GM23338 (cell line): ENCODE measurements around the gene CYS1. TPM values are rescaled to one million over a fixed set of nuclear protein-coding genes. Genes with fewer than 3 reads are reported as not detected.

Experiments used
- ATAC-seq: fragments of 200-7000 bp; cut with Tn5 transposase; 3 replicates; pipeline ENCODE4 v1.9.1; 2020
- DNase-seq: peaks from one replicate; pipeline ENCODE4 v3.0.0-alpha.2; 2015; ENCODE audit warnings: low spot score
- H2AFZ ChIP-seq: fragments of 200-600 bp; sonication (generic); 2 replicates; pipeline ENCODE4 v1.8.0; 2016; ENCODE audit warnings: antibody characterized with exemption, mild to moderate bottlenecking, moderate library complexity
- H3F3A ChIP-seq: fragments of 200-600 bp; sonication (generic); replicated peaks from 2 replicates; pipeline ENCODE4 v1.8.0; 2017; ENCODE audit warnings: antibody characterized with exemption, mixed run types, low read depth
- H3K27ac ChIP-seq: fragments of 200-600 bp; sonication (generic); 2 replicates; pipeline ENCODE4 v1.6.1; 2016; ENCODE audit warnings: low read depth
- H3K27me3 ChIP-seq: fragments of 200-600 bp; sonication (generic); 2 replicates; pipeline ENCODE4 v1.8.0; 2016; ENCODE audit warnings: mild to moderate bottlenecking, mixed run types, moderate library complexity; ENCODE audit not compliant: insufficient read depth
- H3K36me3 ChIP-seq: fragments of 200-600 bp; sonication (generic); 2 replicates; pipeline ENCODE4 v1.8.0; 2016; ENCODE audit warnings: mild to moderate bottlenecking; ENCODE audit not compliant: insufficient read depth
- H3K4me1 ChIP-seq: fragments of 200-600 bp; sonication (generic); 2 replicates; pipeline ENCODE4 v1.8.0; 2016; ENCODE audit warnings: mild to moderate bottlenecking, moderate library complexity; ENCODE audit not compliant: insufficient read depth
- H3K4me2 ChIP-seq: fragments of 200-600 bp; sonication (generic); 2 replicates; pipeline ENCODE4 v1.7.1; 2017; ENCODE audit warnings: mixed run types
- H3K4me3 ChIP-seq: fragments of 200-600 bp; sonication (generic); 2 replicates; pipeline ENCODE4 v1.6.1; 2016; ENCODE audit warnings: mixed run types
- H3K79me2 ChIP-seq: fragments of 200-600 bp; sonication (generic); replicated peaks from 2 replicates; pipeline ENCODE4 v1.8.0; 2017; ENCODE audit warnings: mild to moderate bottlenecking; ENCODE audit not compliant: insufficient read depth
- H3K9me2 ChIP-seq: fragments of 200-600 bp; sonication (generic); 2 replicates; pipeline ENCODE4 v1.8.0; 2017; ENCODE audit not compliant: insufficient read depth
- H4K20me1 ChIP-seq: fragments of 200-600 bp; sonication (generic); replicated peaks from 2 replicates; pipeline ENCODE4 v1.8.0; 2017; ENCODE audit warnings: mild to moderate bottlenecking; ENCODE audit not compliant: insufficient read depth
- H3K27ac Mint-ChIP-seq: 2 replicates; pipeline ENCODE4 v1.8.0; 2020; ENCODE audit warnings: inconsistent platforms, mild to moderate bottlenecking, moderate library complexity, mixed read lengths
- H3K27me3 Mint-ChIP-seq: 3 replicates; pipeline ENCODE4 v1.8.0; 2022; ENCODE audit warnings: low read depth, mild to moderate bottlenecking, moderate library complexity, mixed read lengths, inconsistent platforms; ENCODE audit not compliant: insufficient read depth, poor library complexity
- H3K36me3 Mint-ChIP-seq: 3 replicates; pipeline ENCODE4 v1.8.0; 2021; ENCODE audit warnings: low read depth, mild to moderate bottlenecking, inconsistent platforms, moderate library complexity, mixed read lengths
- H3K4me1 Mint-ChIP-seq: 3 replicates; pipeline ENCODE4 v1.8.0; 2020; ENCODE audit warnings: mild to moderate bottlenecking, inconsistent platforms, mixed read lengths
- H3K4me3 Mint-ChIP-seq: 3 replicates; pipeline ENCODE4 v1.8.0; 2021; ENCODE audit warnings: moderate library complexity, mild to moderate bottlenecking, inconsistent platforms, mixed read lengths
- H3K9me3 Mint-ChIP-seq: 3 replicates; pipeline ENCODE4 v1.8.0; 2020; ENCODE audit warnings: moderate library complexity, mild to moderate bottlenecking, inconsistent platforms, mixed read lengths
- CREB1 ChIP-seq: fragments of 250-450 bp; sonication (Bioruptor Pico); IDR thresholded peaks from 2 replicates; pipeline ENCODE4 v1.5.0; 2020; ENCODE audit warnings: low read depth, mild to moderate bottlenecking, moderate library complexity
- ETS1 ChIP-seq: IDR thresholded peaks from 2 replicates; pipeline ENCODE4 v1.6.1; 2016; ENCODE audit warnings: antibody characterized with exemption
- JUNB ChIP-seq: IDR thresholded peaks from one replicate; pipeline ENCODE4 v1.6.1; 2016; ENCODE audit warnings: antibody characterized with exemption; ENCODE audit not compliant: unreplicated experiment
- NANOG ChIP-seq: IDR thresholded peaks from 2 replicates; pipeline ENCODE4 v1.6.1; 2016; ENCODE audit warnings: antibody characterized with exemption, borderline replicate concordance
- REST ChIP-seq: IDR thresholded peaks from one replicate; pipeline ENCODE4 v1.6.1; 2018; ENCODE audit warnings: antibody characterized with exemption; ENCODE audit not compliant: unreplicated experiment
- STAT1 ChIP-seq: IDR thresholded peaks from one replicate; pipeline ENCODE4 v1.6.1; 2016; ENCODE audit warnings: antibody characterized with exemption; ENCODE audit not compliant: unreplicated experiment
- ZNF114 ChIP-seq: fragments of 250-450 bp; sonication (Bioruptor Pico); IDR thresholded peaks from 2 replicates; pipeline ENCODE4 v1.5.0; 2020; ENCODE audit warnings: mild to moderate bottlenecking, moderate library complexity
- ZNF462 ChIP-seq: fragments of 250-450 bp; sonication (Bioruptor Pico); IDR thresholded peaks from 2 replicates; pipeline ENCODE4 v1.5.0; 2020; ENCODE audit warnings: mild to moderate bottlenecking, moderate library complexity
- polyA plus RNA-seq: library from polyadenylated mRNA; unstranded; fragments of >200 nt; fragmentation: Nextera tagmentation; extraction: Ambion mirVana; gene quantifications from 2 replicates; pipeline ENCODE4 v1.2.1, GENCODE V29; 2016
- total RNA-seq: library from RNA; depleted of rRNA; stranded (reverse); fragments of >200 nt; shearing (Covaris generic); gene quantifications from 2 replicates; pipeline ENCODE4 v1.2.3, GENCODE V29; 2014

Gene CYS1
- total and polyA plus RNA-seq, 2 experiments from 2014 or later = 0.31 to 0.32 TPM

GRCh38 chr2:10126632-10127026, 46.4 kb upstream of the CYS1 start:
- Histone ChIP-seq H3K79me2 (peaks cover 64% of the 10 kb centered on the region), H3F3A (peaks cover 24% of the 10 kb centered on the region; the same call in 1 of the 2 replicates), H3K9me2 (no peaks in the 10 kb centered on the region), H3K4me2 (no peak overlapping the region), H3K4me3 (no peak overlapping the region), H2AFZ (no peak overlapping the region), H3K36me3 (peaks cover 71% of the 10 kb centered on the region), H3K27ac (no peak overlapping the region), H3K27me3 (no peaks in the 10 kb centered on the region), H4K20me1 (peaks cover 54% of the 10 kb centered on the region), H3K4me1 (peaks cover 30% of the 10 kb centered on the region)
- peaks cover 6% of the 10 kb centered on the region for H3K27me3 Mint-ChIP-seq
- peaks cover 49% of the 10 kb centered on the region for H3K4me1 Mint-ChIP-seq
- H3K9me3 Mint-ChIP-seq = no peaks in the 10 kb centered on the region; the same call in 1 of the 3 replicates
- H3K27ac Mint-ChIP-seq = no peak overlapping the region
- TF ChIP-seq STAT1 = no peak
- no peak for TF ChIP-seq JUNB
- no peak for TF ChIP-seq ZNF114 (CRISPR knock-in tag)
- H3K36me3 Mint-ChIP-seq = peaks cover 85% of the 10 kb centered on the region
- no peak for DNase-seq
- no peak overlapping the region for H3K4me3 Mint-ChIP-seq
- ATAC-seq = no peak

- Histone ChIP-seq H3K79me2 (peaks cover 65% of the 10 kb centered on the region), H2AFZ (no peak overlapping the region), H3K4me1 (peaks cover 30% of the 10 kb centered on the region), H3K36me3 (peaks cover 65% of the 10 kb centered on the region), H3K4me3 (no peak overlapping the region), H4K20me1 (peaks cover 48% of the 10 kb centered on the region), H3K27ac (no peak overlapping the region), H3F3A (peaks cover 27% of the 10 kb centered on the region; the same call in 1 of the 2 replicates), H3K4me2 (no peak overlapping the region), H3K27me3 (no peaks in the 10 kb centered on the region), H3K9me2 (no peaks in the 10 kb centered on the region)
- Mint-ChIP-seq H3K4me3 (peak overlapping the region; percentile 16; the same call in 2 of the 3 replicates), H3K27me3 (peaks cover 6% of the 10 kb centered on the region), H3K4me1 (peaks cover 46% of the 10 kb centered on the region), H3K27ac (no peak overlapping the region; the same call in 1 of the 2 replicates), H3K9me3 (no peaks in the 10 kb centered on the region; the same call in 1 of the 3 replicates), H3K36me3 (peaks cover 79% of the 10 kb centered on the region)
- no peak for DNase-seq
- no peak for ATAC-seq
- TF ChIP-seq ZNF114 (CRISPR knock-in tag) (no peak), ZNF462 (CRISPR knock-in tag) (no peak), STAT1 (no peak), CREB1 (CRISPR knock-in tag) (no peak), ETS1 (no peak), REST (no peak), NANOG (no peak)
These were observed 45.8 kb upstream of the CYS1 start for GRCh38 chr2:10125842-10126631.
